CD4-positive, alpha-beta memory T cell (primary cell): ENCODE data around the gene DYSF. TPM values are rescaled to one million over a fixed set of nuclear protein-coding genes. Genes with fewer than 3 reads are reported as not detected.

Source experiments
- CTCF ChIA-PET: fragments of 350-600 bp; sonication (Branson Sonifier 250); formaldehyde crosslinking; loops from one replicate; lab custom pipeline; 2021; ENCODE audit warnings: inconsistent platforms; ENCODE audit not compliant: partially characterized antibody; lab: Charles Lee
- POLR2A ChIA-PET: fragments of 350-600 bp; sonication (Branson Sonifier 250); formaldehyde crosslinking; loops from one replicate; lab custom pipeline; 2021; ENCODE audit not compliant: partially characterized antibody; lab: Charles Lee
- DNase-seq, 5 donors: peaks; one replicate each; pipeline versions ENCODE4 v3.0.0 to v3.0.0-alpha.2; 2020 to 2022; ENCODE audit warnings: mixed read lengths in 1 of 5
- H3K27ac ChIP-seq: one replicate; pipeline ENCODE4 v1.7.0; 2013; ENCODE audit warnings: low read depth, low read length
- H3K27me3 ChIP-seq: 2 replicates; pipeline ENCODE4 v1.7.0; 2013; ENCODE audit warnings: mild to moderate bottlenecking, low read length, moderate library complexity; ENCODE audit not compliant: insufficient read depth
- H3K36me3 ChIP-seq: 2 replicates; pipeline ENCODE4 v1.7.0; 2013; ENCODE audit warnings: mild to moderate bottlenecking, low read length, moderate library complexity; ENCODE audit not compliant: insufficient read depth
- H3K4me1 ChIP-seq: 2 replicates; pipeline ENCODE4 v1.7.0; 2013; ENCODE audit warnings: mild to moderate bottlenecking, low read length, moderate library complexity; ENCODE audit not compliant: insufficient read depth
- H3K4me3 ChIP-seq, 2 donors: one replicate each; pipeline ENCODE4 v1.7.0; 2013; ENCODE audit warnings: low read length in 2 of 2, mild to moderate bottlenecking in 1 of 2
- H3K9me3 ChIP-seq, 2 donors: one replicate each; pipeline ENCODE4 v1.7.0; 2013; ENCODE audit warnings: low read length in 2 of 2, control low read depth in 1 of 2; ENCODE audit not compliant: control insufficient read depth in 1 of 2
- H3K27ac Mint-ChIP-seq, 7 donors: one replicate each; pipeline ENCODE4 v1.8.0; 2020 to 2021; ENCODE audit warnings: mixed read lengths in 7 of 7, mild to moderate bottlenecking in 6 of 7, inconsistent platforms in 3 of 7, moderate library complexity in 3 of 7
- H3K27me3 Mint-ChIP-seq, 2 donors: one replicate each; pipeline ENCODE4 v1.8.0; 2020 to 2021; ENCODE audit warnings: mixed read lengths in 2 of 2
- H3K36me3 Mint-ChIP-seq, 2 donors: one replicate each; pipeline ENCODE4 v1.8.0; 2020 to 2021; ENCODE audit warnings: mixed read lengths in 2 of 2, inconsistent platforms in 1 of 2, mild to moderate bottlenecking in 1 of 2
- H3K4me1 Mint-ChIP-seq, 4 donors: one replicate each; pipeline ENCODE4 v1.8.0; 2020 to 2021; ENCODE audit warnings: mixed read lengths in 4 of 4, mild to moderate bottlenecking in 1 of 4
- H3K4me3 Mint-ChIP-seq, 8 donors: one replicate each; pipeline ENCODE4 v1.8.0; 2020 to 2021; ENCODE audit warnings: mixed read lengths in 8 of 8, mild to moderate bottlenecking in 7 of 8, moderate library complexity in 6 of 8, inconsistent platforms in 3 of 8
- H3K9me3 Mint-ChIP-seq, 8 donors: one replicate each; pipeline ENCODE4 v1.8.0; 2020 to 2021; ENCODE audit warnings: mixed read lengths in 8 of 8, mild to moderate bottlenecking in 5 of 8, inconsistent platforms in 3 of 8, moderate library complexity in 1 of 8
- intact Hi-C: fragments of 100-400 bp; cut with micrococcal nuclease; formaldehyde crosslinking; loops from one replicate; pipeline ENCODE4 v1.15.1; 2023
- polyA plus RNA-seq, 2 donors: library from polyadenylated mRNA; unstranded; fragments of 300-500 nt; fragmentation: Illumina TruSeq; gene quantifications; one replicate each; pipeline ENCODE4 v1.2.3, GENCODE V29; 2021
- total RNA-seq, 2 experiments: library from RNA; stranded (reverse); gene quantifications; one replicate each; pipeline ENCODE4 v1.2.3, GENCODE V29; 2021

Gene DYSF
- total and polyA plus RNA-seq, 4 experiments from 2014 or later, result 0.28 to 0.49 TPM; not detected in 2

GRCh38 chr2:71456617-71457016, 3.3 kb downstream of the DYSF start:
- no peaks in the 10 kb centered on the region for H3K36me3 ChIP-seq
- H3K4me3 Mint-ChIP-seq, result peak overlapping the region in 1 of 8 donors; percentile 62
- peaks cover 7 to 16% (median 10%) of the 10 kb centered on the region in 4 donors for H3K4me1 Mint-ChIP-seq
- H3K9me3 ChIP-seq, result no peaks in the 10 kb centered on the region
- intact Hi-C loops, result no loop called here
- H3K27me3 Mint-ChIP-seq, result peaks cover 20 to 50% of the 10 kb centered on the region in 2 donors
- H3K4me1 ChIP-seq, result peaks cover 22% of the 10 kb centered on the region
- ChIA-PET POLR2A (no interaction called here), CTCF (no interaction called here)
- H3K4me3 ChIP-seq, result no peak overlapping the region
- peaks cover 5% of the 10 kb centered on the region for H3K27me3 ChIP-seq
- no peak for DNase-seq
- peaks cover 0 to 5% (median 0%) of the 10 kb centered on the region in 8 donors for H3K9me3 Mint-ChIP-seq
- no peak overlapping the region for H3K27ac ChIP-seq
- H3K36me3 Mint-ChIP-seq, result no peaks in the 10 kb centered on the region
- no peak overlapping the region for H3K27ac Mint-ChIP-seq

GRCh38 chr2:71457123-71457915, 4.0 kb downstream of the DYSF start:
- Mint-ChIP-seq H3K36me3 (no peaks in the 10 kb centered on the region), H3K9me3 (peaks cover 0 to 5% (median 0%) of the 10 kb centered on the region in 8 donors), H3K4me3 (no peak overlapping the region), H3K4me1 (peaks cover 6 to 13% (median 8%) of the 10 kb centered on the region in 4 donors), H3K27me3 (peaks cover 20 to 47% of the 10 kb centered on the region in 2 donors), H3K27ac (no peak overlapping the region)
- H3K27ac ChIP-seq, result no peak overlapping the region
- H3K9me3 ChIP-seq, result no peaks in the 10 kb centered on the region
- ChIA-PET CTCF (interaction anchor here (1.4 kb wide), 1 partner anchor 126 kb away, joined by 5 read pairs; the partner anchor contains the start of gene ZNF638), POLR2A (no interaction called here)
- H3K27me3 ChIP-seq, result peaks cover 5% of the 10 kb centered on the region
- H3K4me1 ChIP-seq, result peaks cover 19% of the 10 kb centered on the region
- intact Hi-C loops, result no loop called here
- H3K4me3 ChIP-seq, result no peak overlapping the region
- no peak for DNase-seq
- no peaks in the 10 kb centered on the region for H3K36me3 ChIP-seq

- intact Hi-C loops, result no loop called here
- Mint-ChIP-seq H3K9me3 (peaks cover 0 to 5% (median 0%) of the 10 kb centered on the region in 8 donors), H3K27ac (no peak overlapping the region), H3K4me1 (peaks cover under 1 to 9% (median 3%) of the 10 kb centered on the region in 4 donors), H3K36me3 (no peaks in the 10 kb centered on the region), H3K4me3 (no peak overlapping the region), H3K27me3 (peaks cover 20 to 43% of the 10 kb centered on the region in 2 donors)
- peaks cover 13% of the 10 kb centered on the region for H3K4me1 ChIP-seq
- ChIA-PET POLR2A (no interaction called here), CTCF (interaction anchor here (1.4 kb wide), 1 partner anchor 126 kb away, joined by 5 read pairs; the partner anchor contains the start of gene ZNF638)
- peaks cover 5% of the 10 kb centered on the region for H3K27me3 ChIP-seq
- H3K36me3 ChIP-seq, result no peaks in the 10 kb centered on the region
- no peak for DNase-seq
- H3K27ac ChIP-seq, result no peak overlapping the region
- H3K4me3 ChIP-seq, result no peak overlapping the region
- no peaks in the 10 kb centered on the region for H3K9me3 ChIP-seq
These were observed 4.6 kb downstream of the DYSF start for GRCh38 chr2:71457923-71458322.

GRCh38 chr2:71458413-71459083, 5.2 kb downstream of the DYSF start:
- H3K27me3 ChIP-seq, result peaks cover 8% of the 10 kb centered on the region
- ChIA-PET CTCF (interaction anchor here (1.4 kb wide), 1 partner anchor 127 kb away, joined by 5 read pairs; the partner anchor contains the start of gene ZNF638), POLR2A (no interaction called here)
- H3K4me1 ChIP-seq, result peaks cover 8% of the 10 kb centered on the region
- Mint-ChIP-seq H3K36me3 (no peaks in the 10 kb centered on the region), H3K27me3 (peaks cover 20 to 39% of the 10 kb centered on the region in 2 donors), H3K9me3 (peaks cover 0 to 5% (median 0%) of the 10 kb centered on the region in 8 donors), H3K4me1 (peaks cover 0 to 9% (median 0%) of the 10 kb centered on the region in 4 donors), H3K27ac (no peak overlapping the region), H3K4me3 (no peak overlapping the region)
- no peak for DNase-seq
- H3K9me3 ChIP-seq, result no peaks in the 10 kb centered on the region
- intact Hi-C loops, result no loop called here
- H3K36me3 ChIP-seq, result no peaks in the 10 kb centered on the region
- H3K27ac ChIP-seq, result no peak overlapping the region
- no peak overlapping the region for H3K4me3 ChIP-seq

DNA sequence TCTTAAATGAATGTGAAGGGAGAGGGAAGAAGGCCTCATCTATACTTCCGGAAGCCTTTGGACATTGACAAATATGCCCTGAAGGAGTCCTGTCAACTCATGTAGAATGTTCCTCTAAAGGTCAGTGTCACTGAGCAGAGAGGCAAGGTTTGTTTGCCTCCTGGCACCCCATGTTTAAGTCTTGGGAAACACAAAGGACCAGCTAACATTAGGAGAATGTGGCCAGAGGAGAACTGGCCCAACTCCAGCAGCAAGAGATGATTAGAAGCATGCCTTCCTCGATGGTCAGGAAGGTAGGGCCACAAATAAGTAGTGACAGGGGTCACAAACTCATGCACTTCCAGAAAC, 5.7 kb downstream of the DYSF start:
- Histone ChIP-seq H3K27me3 (peaks cover 10% of the 10 kb centered on the region), H3K4me3 (no peak overlapping the region), H3K27ac (no peak overlapping the region), H3K4me1 (peaks cover 3% of the 10 kb centered on the region), H3K36me3 (no peaks in the 10 kb centered on the region), H3K9me3 (no peaks in the 10 kb centered on the region)
- Mint-ChIP-seq H3K27ac (peak overlapping the region in 1 of 7 donors; percentile 27), H3K4me1 (peaks cover 0 to 9% (median 0%) of the 10 kb centered on the region in 4 donors), H3K4me3 (no peak overlapping the region), H3K9me3 (peaks cover 0 to 5% (median 0%) of the 10 kb centered on the region in 8 donors), H3K36me3 (no peaks in the 10 kb centered on the region), H3K27me3 (peaks cover 20 to 39% of the 10 kb centered on the region in 2 donors)
- DNase-seq, result no peak
- ChIA-PET CTCF (no interaction called here), POLR2A (no interaction called here)
- intact Hi-C loops, result no loop called here

GRCh38 chr2:71460056-71460455, 6.7 kb downstream of the DYSF start:
- Histone ChIP-seq H3K4me1 (no peaks in the 10 kb centered on the region), H3K27ac (no peak overlapping the region), H3K27me3 (peaks cover 6% of the 10 kb centered on the region), H3K4me3 (no peak overlapping the region), H3K36me3 (no peaks in the 10 kb centered on the region), H3K9me3 (no peaks in the 10 kb centered on the region)
- H3K27me3 Mint-ChIP-seq, result peaks cover 12 to 30% of the 10 kb centered on the region in 2 donors
- H3K27ac Mint-ChIP-seq, result no peak overlapping the region
- no peaks in the 10 kb centered on the region for H3K36me3 Mint-ChIP-seq
- no peak overlapping the region for H3K4me3 Mint-ChIP-seq
- DNase-seq, result no peak
- ChIA-PET CTCF (interaction anchor here (0.7 to 1.6 kb wide), 4 partner anchors 24 to 84 kb away, joined by 3 to 4 read pairs (median 4); no protein-coding TSS in a partner anchor), POLR2A (no interaction called here)
- intact Hi-C loops, result no loop called here
- H3K4me1 Mint-ChIP-seq, result peaks cover 0 to under 1% (median 0%) of the 10 kb centered on the region in 4 donors
- peaks cover 0 to 5% (median 0%) of the 10 kb centered on the region in 8 donors for H3K9me3 Mint-ChIP-seq
